ENCODE results near the gene ZNF436.
"Not testable (repeated sequence)": the region's sequence is repeated elsewhere in the genome, so short reads cannot be mapped to it uniquely, and the experiment has no call there.

ZNF436 gene

DNA sequence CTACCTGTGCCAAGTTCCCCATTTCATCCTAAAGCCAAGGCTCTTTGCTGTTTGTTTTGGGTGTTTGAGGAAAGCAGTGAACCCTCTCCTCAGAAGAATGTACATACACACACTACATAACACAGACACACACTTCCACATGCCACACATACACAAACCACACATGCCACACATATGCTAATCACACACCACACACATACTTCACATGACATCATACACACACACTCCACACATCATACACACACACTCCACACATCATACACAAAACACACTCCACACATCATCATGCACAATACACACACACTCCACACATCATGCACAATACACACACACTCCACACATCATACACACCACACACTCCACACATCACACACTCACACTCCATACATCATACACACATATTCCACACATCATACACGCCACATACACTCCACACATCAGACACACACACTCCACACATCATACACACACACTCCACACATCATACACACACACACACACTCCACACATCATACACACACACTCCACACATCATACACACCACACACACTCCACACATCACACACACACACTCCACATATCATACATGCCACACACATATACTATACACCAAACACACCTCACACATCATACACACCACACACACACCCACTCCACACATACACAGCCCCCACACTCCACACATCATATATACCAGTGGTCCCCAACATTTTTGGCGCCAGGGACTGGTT is 22.7 kb upstream of the ZNF436 start:
- no peak for DNase-seq

DNA sequence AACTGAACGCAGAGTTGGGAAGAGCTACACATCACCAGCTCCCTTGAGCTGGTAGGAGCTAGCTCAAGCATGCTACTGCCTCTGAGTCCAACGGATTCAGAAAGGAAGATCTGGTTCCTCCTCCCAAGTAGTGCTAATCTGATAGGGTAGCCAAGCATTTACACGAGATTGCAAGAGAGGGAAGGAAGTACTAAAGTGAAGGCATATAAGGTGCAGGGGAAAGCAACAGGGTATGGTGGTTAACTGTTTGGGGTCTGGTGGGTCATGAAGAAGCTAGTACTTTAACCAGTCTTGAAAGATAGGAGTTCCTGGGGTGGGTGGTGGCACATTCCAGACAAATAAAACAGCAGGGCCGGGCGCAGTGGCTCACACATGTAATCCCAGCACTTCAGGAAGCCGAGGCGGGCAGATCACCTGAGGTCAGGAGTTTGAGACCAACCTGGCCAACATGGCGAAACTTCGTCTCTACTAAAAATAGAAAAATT is 20.2 kb upstream of the ZNF436 start:
- no peak for DNase-seq

DNA sequence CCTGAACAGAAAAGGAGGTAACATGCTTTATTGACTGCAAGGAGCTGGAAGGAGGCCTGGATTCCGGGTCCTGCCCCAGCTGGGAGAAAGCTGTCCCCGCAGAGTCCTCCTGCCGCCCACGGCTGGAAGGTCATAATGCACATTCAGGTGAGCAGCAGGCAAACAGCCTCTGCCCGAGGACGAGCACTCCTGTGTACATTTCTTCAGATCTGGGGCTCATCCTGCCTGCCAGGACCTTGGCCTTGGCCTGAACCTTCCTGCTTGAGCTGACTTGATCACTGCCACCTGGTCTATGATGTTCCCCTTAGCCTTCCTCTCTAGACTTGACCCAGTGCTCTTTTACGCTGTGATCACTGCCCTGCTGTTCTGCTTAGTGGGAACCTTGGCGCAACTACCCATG is 17.9 kb upstream of the ZNF436 start:
- no peak for DNase-seq

DNA sequence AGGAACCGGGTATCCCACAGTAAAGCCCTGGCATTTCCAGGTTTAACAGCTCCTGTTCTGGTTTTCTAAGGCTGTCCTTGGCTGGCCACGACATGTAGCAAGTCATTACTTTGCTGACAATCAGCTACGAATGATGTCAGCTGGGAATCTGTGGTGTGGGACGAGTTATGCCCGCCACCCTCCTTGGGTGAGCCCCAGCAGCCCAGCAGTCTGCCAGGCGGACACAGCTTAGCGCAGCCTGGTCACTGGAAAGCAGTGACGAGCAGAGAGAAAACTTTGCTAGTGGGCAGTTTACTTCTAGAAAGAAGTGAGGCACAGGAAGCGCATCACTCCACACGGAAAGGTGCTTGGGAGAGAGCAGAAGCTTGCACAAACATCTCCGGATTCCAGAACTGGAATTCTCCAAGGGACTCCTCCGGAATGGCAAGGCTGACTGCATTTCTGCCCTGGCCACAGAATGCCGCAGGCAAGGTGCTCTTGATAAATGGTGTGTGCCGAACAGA is 15.5 kb upstream of the ZNF436 start:
- DNase-seq, result no peak

DNA sequence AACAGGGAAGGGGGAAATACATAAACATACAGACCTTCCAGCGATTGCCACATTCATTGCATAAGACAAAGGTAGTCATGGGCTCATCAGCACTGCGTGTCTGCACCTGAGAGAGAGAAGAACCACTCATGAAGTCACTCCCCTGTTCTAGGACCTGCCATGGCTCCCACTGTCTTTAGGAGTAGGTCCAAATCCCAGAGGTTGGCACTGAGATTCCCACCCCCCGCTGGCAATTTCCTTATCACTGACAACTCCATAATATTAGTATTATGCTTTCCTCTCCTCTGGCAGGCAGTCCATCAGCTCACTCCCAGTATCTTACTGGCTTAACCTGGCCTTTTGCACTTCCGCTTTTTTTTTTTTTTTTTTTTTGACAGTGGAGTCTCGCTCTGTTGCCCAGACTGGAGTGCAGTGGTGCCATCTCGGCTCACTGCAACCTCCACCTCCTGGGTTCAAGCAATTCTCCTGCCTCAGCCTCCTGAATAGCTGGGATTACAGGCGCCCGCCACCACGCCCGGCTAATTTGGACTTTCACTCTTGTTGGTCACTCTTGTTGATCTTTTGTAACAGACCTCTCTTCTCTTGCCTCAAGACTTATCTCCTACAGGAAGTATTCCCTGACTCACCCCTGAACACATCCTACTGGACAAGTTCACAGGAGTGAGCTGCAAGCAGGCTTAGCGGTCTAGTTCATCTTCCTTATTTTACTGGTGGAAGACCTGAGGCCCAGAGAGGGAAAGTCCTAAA is 14.8 kb upstream of the ZNF436 start:
- no peak for DNase-seq

DNA sequence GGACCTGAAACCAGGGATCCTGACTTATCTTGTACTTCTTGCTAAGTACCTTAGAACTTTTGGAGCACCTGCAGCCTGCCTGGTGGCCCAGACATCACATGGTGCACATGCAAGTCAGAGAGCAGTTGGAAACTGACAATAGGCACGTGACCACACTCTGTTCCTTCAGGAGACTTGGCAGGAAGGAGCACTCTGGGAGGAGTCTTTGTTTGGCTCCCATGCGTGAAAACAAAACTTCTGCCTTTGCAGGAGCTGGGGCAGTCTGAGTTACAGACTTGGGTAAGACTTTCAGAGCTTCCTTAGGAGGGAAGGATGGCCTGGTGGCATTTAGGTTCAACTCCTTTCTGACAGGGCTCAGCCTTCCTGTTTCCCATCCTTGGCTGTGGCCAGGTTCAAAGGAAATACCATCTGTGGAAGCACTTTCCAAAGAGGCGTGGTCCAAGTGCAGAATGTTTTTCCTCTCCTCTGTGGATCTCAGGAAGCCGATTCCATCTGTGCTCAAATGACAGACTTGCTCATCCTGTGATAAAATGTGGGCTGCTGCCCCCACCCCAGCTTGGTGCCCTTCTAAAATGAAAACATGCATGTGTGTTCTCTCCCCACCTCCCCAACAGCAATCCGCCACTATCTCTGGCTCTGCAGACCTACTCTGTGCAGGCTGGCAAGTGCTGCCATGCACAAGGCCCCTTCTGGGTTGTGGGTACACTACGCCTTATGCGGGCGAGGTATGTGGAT is 14.1 kb upstream of the ZNF436 start:
- DNase-seq, result no peak

DNA sequence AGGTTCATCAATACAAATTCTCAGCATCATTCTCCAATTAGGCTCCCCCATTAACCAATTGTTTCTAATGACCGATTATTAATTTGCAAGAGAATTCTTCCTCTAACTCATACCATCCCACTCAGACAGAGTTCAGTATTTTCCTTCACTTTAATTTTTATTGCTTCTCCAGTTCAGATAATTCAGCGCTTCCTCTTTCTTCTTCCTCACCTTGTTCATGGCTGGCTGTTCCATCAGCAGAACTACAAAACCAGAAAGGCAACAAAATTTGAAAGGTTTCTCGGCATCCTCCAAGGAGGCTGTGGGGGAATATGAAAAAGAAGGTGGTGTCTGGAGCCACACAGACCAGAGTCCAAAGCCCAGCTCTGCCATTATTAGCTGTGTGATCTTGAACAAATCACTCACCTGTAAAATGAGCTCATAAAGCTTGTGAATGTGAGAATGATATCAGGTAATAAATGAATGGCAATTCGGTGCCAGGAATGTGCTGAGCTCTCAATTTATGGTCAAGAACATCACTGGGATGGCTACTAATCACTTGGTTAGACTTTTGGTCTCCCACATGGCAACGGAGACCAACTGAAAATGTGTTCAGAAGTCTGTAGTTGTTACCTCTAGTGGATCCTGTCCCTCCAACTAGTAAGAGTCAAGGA is 11.7 kb upstream of the ZNF436 start:
- no peak for DNase-seq

DNA sequence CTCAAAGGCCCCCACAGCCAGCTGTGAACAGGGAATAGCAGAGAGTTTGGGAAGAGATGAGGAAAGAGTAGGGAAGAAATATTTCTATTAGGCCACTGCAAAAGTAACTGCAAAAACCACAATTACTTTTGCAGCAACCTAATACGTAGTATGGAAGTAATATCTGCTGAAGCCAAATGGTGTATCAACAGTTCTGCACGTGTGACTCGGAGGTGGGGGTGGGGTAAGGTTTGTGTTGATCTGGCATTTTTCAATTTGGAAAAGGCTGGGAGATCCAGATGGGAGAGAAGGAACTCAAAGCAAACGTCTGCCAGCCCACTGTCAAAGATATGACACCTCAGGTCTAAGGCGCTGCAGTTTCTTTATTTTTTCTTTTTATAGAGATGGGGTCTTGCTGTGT is 11.1 kb upstream of the ZNF436 start:
- no peak for DNase-seq

DNA sequence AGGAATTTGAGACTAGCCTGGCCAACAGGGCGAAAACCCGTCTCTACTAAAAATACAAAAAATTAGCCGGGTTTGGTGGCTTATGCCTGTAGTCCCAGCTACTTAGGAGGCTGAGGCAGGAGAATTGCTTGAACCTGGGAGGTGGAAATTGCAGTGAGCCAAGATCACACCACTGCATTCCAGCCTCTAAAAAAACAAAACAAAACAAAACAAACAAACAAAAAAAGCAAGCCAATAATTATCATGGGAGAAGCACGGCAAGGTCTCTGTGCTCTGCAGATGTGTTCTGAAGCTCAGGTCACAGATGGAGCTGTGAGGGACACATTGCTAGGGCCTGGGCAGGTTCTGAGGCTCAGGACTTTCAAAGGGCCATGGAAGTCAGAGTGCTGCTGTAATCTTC is 10.6 kb upstream of the ZNF436 start:
- DNase-seq, result not testable (repeated sequence)

DNA sequence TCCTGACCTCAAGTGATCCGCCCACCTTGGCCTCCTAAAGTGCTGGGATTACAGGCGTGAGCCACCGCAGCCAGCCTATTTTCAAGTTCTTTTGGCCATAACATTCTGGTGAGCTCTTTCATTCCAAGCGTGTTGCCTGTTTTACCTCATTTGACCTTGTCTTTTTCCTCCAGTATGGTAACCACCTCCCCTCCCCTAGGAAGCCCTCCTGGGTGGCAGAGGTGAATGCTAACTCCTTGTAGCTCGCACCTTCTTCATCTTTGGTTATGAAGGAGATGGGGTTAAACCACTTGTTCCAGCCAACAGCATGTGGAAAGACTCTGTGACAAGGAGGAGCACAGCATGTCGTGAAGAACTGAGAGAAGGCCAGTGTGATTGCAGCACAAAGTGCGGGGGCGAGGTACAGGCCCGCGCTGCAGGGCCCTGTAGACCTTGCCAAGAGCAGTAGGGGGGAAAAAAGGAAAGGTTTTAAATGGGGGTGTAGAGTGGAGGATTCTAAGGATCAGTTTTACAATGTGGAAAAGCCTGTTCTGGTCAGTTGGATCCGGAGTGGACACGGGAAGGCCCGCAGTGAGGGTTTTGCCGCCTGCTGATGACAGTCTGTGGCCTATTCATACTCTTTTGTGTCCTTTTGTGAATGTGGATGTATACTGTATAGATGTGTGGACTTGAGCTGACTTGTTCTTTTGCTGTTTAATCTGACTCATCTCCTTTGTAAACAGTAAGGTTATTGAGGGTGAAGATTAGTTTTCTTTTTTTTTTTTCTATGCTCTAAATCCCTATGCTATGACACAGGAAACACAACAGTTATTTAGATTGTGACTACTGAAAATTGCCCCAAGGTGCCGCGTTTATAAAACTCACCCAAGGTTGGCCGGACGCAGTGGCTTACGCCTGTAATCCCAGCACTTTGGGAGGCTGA is 7.5 kb upstream of the ZNF436 start:
- DNase-seq, result no peak

DNA sequence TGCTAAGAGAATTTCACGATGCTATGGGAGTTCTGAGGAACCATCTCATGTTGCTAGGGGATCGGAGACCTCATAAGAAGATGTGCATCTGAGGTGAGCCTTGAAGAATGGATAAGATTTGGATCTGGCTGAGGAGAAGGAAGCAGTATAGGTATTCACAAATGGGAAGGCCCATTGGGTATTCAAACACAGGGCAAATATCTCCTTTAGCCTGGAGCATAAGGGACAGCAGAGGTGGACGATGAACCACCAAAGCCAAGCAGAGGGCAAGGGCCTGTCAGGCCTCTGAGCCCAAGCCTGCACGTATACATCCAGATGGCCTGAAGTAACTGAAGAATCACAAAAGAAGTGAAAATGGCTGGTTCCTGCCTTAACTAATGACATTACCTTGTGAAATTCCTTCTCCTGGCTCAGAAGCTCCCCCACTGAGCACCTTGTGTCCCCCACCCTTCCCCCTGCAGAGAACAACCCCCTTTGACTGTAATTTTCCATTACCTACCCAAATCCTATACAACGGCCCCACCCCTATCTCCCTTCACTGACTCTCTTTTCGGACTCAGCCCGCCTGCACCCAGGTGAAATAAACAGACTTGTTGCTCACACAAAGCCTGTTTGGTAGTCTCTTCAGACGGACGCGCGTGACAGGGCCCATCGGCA is 4.6 kb upstream of the ZNF436 start:
- not testable (repeated sequence) for DNase-seq

DNA sequence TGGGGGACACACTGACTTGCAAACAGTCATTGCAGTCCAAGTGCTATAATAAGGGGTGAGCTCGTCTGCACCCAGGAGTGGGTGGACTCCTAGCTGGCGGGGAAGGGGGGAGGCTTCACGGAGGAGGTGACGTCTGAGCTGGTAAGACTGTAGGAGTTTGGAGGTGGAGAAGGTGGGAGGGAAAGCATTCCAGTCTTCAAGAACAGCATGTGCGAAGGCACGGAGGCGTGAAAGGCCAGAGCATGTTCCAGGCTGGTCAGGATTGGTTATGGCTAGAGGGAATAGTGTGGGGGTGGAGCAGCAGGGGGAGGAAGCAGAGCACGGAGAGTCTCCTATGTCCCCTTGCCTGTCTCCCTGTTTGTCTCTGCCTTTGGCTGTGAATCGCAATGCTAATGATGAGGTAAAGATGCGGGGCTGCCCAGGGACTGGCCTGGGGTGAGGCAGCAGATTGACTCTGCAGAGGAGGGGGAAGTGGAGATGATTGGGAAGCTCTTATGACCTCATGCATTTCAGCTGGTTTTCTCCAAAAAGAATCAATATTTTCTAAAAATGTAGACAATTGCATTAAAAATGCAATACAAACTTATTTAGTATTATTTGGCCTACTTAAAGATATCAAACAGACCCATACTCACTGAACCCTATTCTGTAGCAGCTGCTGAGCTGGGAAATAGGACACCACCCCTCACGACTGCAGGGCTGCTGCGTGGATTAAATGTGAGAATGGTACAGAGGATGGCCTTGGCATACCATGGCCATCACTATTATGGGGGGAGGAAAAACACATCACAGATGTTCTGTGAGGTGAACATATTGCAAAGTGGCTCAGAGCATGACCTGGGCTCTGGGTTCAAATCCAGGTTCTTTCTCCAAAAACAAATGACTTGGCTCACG is 2.6 kb upstream of the ZNF436 start:
- no peak for DNase-seq

DNA sequence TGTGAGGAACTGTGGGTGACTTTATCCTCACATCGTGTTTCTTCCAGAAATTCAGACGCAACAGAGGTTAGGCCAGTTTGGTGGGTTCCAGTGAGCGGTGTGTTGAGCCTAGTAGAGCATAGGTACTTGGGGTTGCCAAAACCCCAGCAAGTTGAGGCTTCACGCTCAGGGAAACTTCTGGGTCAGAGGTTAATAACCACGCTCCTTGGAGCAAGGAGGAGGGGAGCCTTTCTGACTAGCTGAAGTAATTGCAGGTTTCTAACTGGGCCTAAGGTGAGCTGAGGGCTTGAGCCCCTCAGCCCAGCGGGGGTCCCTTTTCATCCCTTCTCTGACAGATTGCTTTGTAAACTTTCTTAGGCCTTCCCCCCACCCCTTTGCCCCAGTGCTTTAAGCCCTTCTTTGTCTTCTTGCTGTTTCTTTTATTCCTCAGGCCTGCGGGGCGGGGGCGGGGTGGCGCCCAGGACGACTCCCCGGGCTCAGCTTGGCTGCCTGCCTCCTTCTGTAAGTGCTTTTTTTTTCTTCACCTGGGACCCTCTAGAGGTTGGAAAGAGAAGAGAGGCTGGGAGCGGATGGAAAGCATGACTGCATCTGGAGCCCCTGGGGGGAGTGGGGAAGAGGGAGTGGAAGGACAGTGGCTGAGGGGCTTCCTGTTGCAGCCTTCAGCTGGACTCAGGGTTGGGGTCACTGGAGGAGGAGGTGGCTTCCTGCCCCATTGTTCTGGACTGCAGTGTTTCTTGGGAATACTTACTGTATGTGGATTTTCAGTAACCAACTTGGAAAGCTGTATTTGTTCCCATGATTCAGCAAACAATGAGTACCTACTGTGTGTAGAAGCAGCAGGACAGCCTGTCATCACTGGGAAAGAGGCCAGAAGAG is 1.3 kb upstream of the ZNF436 start:
- no peak for DNase-seq

DNA sequence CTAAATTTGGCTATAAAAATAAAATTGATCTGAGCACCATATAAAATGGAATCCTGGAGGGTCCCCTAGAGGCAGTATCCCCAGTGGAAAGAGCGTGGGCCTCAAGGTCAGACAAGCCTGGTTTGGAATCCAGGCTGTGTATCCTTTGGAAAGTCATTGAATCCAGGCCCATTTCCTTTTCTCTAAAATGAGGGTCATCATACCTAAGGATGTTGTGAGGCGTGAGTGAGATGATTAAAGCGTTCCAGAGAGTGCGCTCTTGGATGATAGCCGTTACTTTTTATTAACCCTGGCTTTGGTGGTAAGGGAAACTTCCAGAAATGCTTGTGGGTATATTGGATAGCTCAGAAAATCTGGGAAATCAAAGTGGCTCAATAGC is 683 bp upstream of the ZNF436 start:
- no peak for DNase-seq

DNA sequence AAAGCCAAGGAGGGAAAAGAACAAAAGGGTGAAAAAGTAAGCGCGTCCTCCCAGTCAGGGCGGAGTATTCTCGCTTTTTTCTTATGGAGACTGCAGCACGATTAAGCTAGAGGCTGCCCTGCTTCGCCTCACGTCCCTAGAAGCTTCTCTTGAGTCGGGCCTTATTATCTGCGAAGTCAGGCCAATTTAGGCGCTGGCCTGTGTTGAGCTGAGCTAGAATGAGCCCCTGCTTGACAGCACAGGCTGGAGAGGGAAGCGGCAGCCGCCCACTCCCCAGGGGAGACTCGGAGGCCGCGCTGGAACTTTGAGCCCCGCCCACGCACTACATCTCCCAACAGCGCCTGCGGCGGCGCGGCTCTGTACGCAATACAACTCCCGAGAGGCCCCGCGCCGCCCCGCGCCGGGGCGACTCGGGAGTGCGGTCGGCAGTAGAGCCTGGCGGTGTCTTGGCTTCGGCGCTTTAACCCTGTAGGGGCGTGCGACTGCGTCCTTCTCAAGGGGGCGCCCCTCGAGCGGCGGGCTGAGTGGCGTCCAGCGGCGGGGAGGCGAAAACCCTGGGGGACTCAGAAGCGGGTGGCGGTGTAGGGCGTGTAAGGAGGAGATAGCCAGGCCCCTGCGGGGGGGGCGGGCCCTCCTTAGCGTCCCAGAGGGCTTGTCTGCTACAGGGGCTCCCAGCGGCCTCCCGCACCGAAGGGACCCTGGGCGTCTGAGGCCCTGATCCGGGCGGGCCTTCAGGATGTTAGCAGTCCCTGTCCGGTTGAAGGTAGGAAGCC is 888 bp downstream of the ZNF436 start:
- DNase-seq, result peak; percentile 81

DNA sequence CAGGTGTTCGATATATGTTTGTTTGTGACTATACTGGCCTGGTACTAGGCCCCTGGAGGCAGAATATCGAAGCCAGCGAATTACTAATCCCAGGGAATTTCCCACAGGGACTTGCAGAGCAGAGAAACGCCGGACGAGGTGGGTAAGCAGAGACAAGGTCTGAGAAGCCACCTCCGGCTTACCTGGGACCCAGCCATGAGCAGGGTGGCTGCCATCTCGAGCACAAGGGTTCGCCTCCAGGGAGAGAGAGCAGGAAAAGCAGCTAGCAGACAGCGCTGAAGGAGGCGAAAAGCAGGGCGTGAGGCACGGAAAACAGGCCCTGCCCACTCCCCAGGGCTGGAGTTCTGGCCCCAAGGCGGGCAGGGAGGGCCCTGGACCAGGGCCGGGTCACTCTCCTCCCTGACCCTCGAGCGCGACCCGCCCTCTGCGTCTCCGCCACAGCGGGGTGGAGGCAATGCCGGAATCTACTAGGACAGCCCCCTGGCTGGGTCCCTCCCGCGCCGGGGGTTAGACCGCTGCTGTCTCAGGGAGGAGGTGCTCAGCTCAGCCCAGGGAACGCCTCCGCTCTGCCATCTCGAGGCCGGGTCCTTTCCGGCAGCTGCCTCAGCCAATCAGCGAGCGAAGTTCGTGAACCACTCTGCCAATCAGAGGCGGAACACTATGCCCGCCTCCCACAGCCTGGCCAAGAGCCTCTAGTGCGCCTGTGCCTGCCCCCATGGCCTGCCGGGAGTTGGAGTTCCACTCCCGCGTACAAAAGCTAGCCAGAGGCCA is 1.7 kb downstream of the ZNF436 start:
- DNase-seq, result peak; percentile 96

DNA sequence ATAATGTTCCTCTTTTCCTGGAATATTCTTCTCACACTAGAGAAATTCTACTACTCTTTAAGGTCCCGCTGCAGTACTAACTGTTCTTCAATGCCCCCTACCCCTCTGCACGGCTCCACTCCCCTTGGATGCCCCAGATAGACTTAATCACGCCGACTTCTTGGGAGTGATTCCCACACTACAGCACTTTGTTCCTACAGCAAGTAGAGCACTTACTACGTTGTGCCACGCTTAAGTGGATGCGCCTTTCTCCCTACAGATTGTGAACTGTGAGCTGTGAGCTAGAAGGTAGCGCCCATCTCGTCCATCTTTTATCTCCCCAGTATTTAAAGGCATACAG is 2.2 kb downstream of the ZNF436 start:
- DNase-seq, result no peak

DNA sequence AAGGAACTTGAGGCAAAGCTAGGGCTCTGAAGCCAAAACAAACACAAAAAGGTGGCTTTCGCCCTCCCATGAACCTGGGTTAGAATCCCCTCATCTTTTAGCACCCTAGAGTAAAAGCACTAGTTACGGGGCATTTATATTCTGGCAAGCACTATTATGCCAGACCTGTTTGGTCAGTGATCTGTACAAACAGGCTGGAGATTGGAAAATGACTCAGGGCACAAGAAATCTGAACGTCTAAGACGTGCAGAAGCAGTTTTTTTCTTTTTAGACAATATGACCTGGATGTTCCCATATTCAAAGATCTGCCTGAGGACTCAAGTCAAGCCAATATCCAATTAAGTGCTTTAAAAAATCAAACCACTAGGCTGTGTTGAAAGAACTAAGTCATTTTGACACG is 3.0 kb downstream of the ZNF436 start:
- no peak for DNase-seq

Data from activated CD4-positive, alpha-beta T cell treated with anti-CD3 and anti-CD28 coated beads, Interleukin-2, amount 50 U/mL, for 1 hour (primary cell).